Ureter (tissue), 1 donor: ENCODE measurements around the gene RAD52. TPM values are rescaled to one million over a fixed set of nuclear protein-coding genes. Genes with fewer than 3 reads are reported as not detected.

Experiments used
- DNase-seq: peaks from one replicate; pipeline ENCODE4 v3.0.0-alpha.2; 2020; ENCODE audit warnings: low spot score
- total RNA-seq: library from RNA; stranded (reverse); gene quantifications from one replicate; pipeline ENCODE4 v1.2.4, GENCODE V29; 2023
- donor health status: DM: yes; HTN: yes; CAD: no.

RAD52 gene
- total RNA-seq, 1 donor from 2014 or later, result 24.0 TPM

GRCh38 chr12:913919-914698, 35.4 kb downstream of the RAD52 start:
- no peak for DNase-seq

- no peak for DNase-seq
These were observed 36.8 kb downstream of the RAD52 start for GRCh38 chr12:912466-913235.

DNA sequence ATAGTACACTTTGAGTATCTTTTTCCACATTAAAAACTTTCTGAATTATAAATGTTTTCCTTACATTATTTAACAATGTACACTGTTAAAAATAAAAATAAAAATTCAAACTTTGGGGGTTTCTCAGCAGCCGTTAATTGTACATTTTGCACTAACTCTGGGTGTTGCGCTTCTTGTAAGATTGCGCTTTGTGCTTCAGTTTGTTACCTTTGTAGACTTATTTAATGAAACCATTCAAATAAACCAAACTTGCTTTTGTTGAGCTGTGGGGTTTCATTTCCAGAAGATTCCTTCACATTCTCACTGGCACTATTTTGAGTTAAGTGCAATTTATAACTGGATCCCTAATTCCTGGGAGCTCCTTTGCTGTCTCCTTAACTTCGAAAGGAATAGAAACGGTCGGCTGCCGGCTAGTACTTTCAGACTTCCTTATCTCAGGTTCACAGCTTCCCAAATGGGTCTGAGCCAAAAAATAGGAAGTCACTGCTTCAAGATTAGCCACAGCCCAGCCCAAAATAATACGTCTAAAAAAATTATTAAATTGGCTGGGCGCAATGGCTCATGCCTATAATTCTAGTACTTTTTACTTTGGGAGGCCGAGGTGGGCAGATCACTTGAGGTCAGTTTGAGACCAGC, 38.2 kb downstream of the RAD52 start:
- DNase-seq, result no peak

DNA sequence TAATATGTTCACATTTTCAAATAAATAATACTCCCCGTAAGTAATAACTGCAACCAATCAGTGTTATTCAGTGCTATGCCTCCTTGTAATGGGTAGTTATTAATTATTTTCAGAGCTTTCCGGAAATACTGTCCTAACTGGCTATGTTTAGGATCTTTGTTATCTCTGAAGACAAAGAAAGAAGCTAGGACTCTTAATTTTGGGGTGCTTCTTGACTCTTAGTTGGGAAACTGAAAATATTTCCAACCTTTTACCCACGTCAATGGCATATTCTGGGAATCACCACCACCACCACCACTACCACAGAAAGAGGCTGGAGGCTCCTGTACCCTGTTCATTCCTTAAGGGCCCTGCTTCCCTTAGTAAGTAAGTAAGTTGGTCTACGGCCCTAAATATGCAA, 39.1 kb downstream of the RAD52 start:
- DNase-seq, result no peak

GRCh38 chr12:909861-910260, 39.6 kb downstream of the RAD52 start:
- DNase-seq, result no peak

- DNase-seq, result no peak
These were observed 41.9 kb downstream of the RAD52 start for GRCh38 chr12:907413-908185.

DNA sequence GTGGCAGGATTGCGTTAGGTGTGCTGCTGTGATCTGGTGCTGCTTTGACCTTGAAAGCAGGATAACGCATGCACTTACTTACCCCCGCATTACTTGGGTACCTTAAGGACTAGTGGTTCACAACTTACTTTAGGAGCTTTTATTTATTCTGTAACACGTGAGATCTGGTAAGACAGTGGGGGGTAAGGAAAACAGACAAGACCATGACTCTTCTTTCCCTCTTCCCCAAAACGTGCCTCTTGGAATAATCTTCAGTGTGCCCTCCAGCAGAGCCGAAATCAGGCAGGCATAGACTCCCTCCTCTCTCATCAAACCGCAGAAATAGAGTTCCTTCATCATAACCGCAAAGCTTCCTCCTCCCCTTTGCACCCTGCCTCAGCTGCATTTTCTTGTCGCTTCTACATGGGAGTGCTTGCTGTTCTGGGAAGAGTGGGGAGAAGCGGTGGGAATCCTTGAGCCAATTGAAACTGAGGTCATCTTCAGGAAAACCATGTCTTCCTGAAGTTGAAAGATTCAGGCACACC, 43.4 kb downstream of the RAD52 start:
- DNase-seq, result no peak

GRCh38 chr12:905261-906031, 44.0 kb downstream of the RAD52 start:
- DNase-seq, result no peak

- DNase-seq, result no peak
These were observed 45.5 kb downstream of the RAD52 start for GRCh38 chr12:904010-904414.

DNA sequence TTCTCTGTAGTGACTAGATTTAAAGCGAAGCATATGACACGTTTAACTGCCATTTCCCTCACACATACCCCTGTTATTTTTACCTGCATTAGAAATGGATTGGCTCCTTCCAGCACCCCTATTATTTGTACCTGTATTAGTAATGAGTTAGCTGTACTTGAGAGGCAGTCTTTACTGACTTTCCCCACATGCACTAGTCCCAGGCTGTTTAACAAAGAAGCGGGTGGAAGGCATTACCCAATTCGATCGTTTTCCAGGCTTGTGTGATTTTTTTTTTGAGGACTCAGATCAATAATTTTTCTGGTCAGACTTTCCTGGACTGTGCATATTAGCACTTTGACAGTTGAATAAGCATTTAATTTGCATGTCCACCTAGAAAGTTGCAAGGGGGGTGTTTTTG, 46.4 kb downstream of the RAD52 start:
- no peak for DNase-seq

DNA sequence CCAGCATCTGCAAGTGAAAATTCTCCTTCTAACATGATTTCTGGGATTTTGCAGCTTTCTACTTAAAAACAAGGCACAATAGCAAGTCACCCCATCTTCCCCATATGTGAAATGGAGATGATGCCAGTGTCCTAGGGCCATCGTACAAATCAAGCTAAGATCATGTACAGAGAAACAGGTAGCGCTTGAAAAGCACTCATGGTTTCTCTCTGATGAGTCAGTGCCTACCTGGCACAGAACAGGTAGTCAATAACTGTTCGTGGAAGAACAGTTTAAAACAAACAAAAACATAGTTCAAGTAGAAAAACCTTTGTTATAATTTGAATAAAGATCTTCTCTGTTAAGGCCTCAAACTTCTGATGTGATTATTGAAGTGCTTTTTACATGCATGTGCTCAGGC, 46.9 kb downstream of the RAD52 start:
- DNase-seq, result no peak

DNA sequence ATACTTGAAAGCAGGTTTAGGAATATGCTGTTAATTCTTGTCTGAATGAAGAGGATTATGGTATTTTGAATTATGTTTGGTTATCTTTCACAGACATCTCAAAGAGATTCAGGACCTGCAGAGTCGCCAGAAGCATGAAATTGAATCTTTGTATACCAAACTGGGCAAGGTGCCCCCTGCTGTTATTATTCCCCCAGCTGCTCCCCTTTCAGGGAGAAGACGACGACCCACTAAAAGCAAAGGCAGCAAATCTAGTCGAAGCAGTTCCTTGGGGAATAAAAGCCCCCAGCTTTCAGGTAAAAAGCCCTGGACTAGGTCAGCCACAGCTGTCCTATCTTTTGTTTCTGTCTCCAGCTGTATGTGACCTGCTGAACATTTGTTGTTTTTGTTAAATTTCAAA, 52.1 kb downstream of the RAD52 start:
- DNase-seq, result no peak

DNA sequence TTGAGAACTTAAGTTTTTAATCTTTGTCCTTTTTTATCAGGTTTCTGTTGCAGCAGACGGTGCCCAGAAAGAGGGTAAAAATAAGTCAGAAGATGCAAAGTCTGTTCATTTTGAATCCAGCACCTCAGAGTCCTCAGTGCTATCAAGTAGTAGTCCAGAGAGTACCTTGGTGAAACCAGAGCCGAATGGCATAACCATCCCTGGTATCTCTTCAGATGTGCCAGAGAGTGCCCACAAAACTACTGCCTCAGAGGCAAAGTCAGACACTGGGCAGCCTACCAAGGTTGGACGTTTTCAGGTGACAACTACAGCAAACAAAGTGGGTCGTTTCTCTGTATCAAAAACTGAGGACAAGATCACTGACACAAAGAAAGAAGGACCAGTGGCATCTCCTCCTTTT, 53.5 kb downstream of the RAD52 start:
- no peak for DNase-seq

GRCh38 chr12:894226-894625, 55.3 kb downstream of the RAD52 start:
- no peak for DNase-seq

- no peak for DNase-seq
These were observed 63.3 kb downstream of the RAD52 start for GRCh38 chr12:886206-886605.

GRCh38 chr12:885701-886100, 63.8 kb downstream of the RAD52 start:
- DNase-seq, result no peak

DNA sequence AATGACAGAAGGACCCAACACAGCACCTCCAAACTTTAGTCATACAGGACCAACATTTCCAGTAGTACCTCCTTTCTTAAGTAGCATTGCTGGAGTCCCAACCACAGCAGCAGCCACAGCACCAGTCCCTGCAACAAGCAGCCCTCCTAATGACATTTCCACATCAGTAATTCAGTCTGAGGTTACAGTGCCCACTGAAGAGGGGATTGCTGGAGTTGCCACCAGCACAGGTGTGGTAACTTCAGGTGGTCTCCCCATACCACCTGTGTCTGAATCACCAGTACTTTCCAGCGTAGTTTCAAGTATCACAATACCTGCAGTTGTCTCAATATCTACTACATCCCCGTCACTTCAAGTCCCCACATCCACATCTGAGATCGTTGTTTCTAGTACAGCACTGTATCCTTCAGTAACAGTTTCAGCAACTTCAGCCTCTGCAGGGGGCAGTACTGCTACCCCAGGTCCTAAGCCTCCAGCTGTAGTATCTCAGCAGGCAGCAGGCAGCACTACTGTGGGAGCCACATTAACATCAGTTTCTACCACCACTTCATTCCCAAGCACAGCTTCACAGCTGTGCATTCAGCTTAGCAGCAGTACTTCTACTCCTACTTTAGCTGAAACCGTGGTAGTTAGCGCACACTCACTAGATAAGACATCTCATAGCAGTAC, 64.6 kb downstream of the RAD52 start:
- no peak for DNase-seq

- no peak for DNase-seq
These were observed 68.8 kb downstream of the RAD52 start for GRCh38 chr12:880656-881055.

- DNase-seq, result no peak
These were observed 69.9 kb downstream of the RAD52 start for GRCh38 chr12:879641-880040.

GRCh38 chr12:873954-874353, 75.5 kb downstream of the RAD52 start:
- no peak for DNase-seq
